Mononuclear cell (primary cell): ENCODE data around the gene STARD13. TPM values are rescaled to one million over a fixed set of nuclear protein-coding genes. Genes with fewer than 3 reads are reported as not detected.

ENCODE experiments used
- H3K27me3 ChIP-seq: 2 replicates; pipeline ENCODE4 v1.6.0; 2011; ENCODE audit warnings: low read length, control low read depth; ENCODE audit not compliant: insufficient read depth
- H3K4me1 ChIP-seq: 2 replicates; pipeline ENCODE4 v1.5.1; 2011; ENCODE audit warnings: mild to moderate bottlenecking, low read length, control low read depth; ENCODE audit not compliant: insufficient read depth
- H3K4me3 ChIP-seq: 2 replicates; pipeline ENCODE4 v1.5.1; 2011; ENCODE audit warnings: mild to moderate bottlenecking, low read length, moderate library complexity
- H3K9me3 ChIP-seq: 2 replicates; pipeline ENCODE4 v1.5.1; 2011; ENCODE audit warnings: low read depth, mild to moderate bottlenecking, control low read depth, low read length
- total RNA-seq: library from RNA; depleted of rRNA; stranded (reverse); fragments of >200 nt; gene quantifications from one replicate; pipeline ENCODE4 v1.2.3, GENCODE V29; 2012

STARD13 gene
- total RNA-seq, 1 donor = 0.84 TPM

- H3K4me3 ChIP-seq = no peak overlapping the region
- no peaks in the 10 kb centered on the region for H3K4me1 ChIP-seq
- no peaks in the 10 kb centered on the region for H3K9me3 ChIP-seq
- H3K27me3 ChIP-seq = no peaks in the 10 kb centered on the region
Measured at GRCh38 chr13:33199289-33199850, 86.2 kb downstream of the STARD13 start.

GRCh38 chr13:33197541-33197971 is 88.0 kb downstream of the STARD13 start:
- Histone ChIP-seq H3K4me1 (no peaks in the 10 kb centered on the region), H3K4me3 (no peak overlapping the region), H3K27me3 (no peaks in the 10 kb centered on the region), H3K9me3 (no peaks in the 10 kb centered on the region)

- H3K4me1 ChIP-seq = no peaks in the 10 kb centered on the region
- H3K27me3 ChIP-seq = no peaks in the 10 kb centered on the region
- H3K4me3 ChIP-seq = no peak overlapping the region
- no peaks in the 10 kb centered on the region for H3K9me3 ChIP-seq
Measured at GRCh38 chr13:33196767-33197166, 88.8 kb downstream of the STARD13 start.

- Histone ChIP-seq H3K27me3 (no peaks in the 10 kb centered on the region), H3K9me3 (no peaks in the 10 kb centered on the region), H3K4me3 (no peak overlapping the region), H3K4me1 (no peaks in the 10 kb centered on the region)
Measured at GRCh38 chr13:33195693-33196464, 89.7 kb downstream of the STARD13 start.

- no peak overlapping the region for H3K4me3 ChIP-seq
Measured at GRCh38 chr13:33194820-33195692, 90.5 kb downstream of the STARD13 start.

GRCh38 chr13:33193428-33193974 is 92.1 kb downstream of the STARD13 start:
- H3K4me3 ChIP-seq = no peak overlapping the region
- no peaks in the 10 kb centered on the region for H3K27me3 ChIP-seq
- H3K4me1 ChIP-seq = no peaks in the 10 kb centered on the region
- H3K9me3 ChIP-seq = no peaks in the 10 kb centered on the region

More at GRCh38 chr13:33194820-33195692, 90.5 kb downstream of the STARD13 start:
- H3K27me3 ChIP-seq = no peaks in the 10 kb centered on the region
- no peaks in the 10 kb centered on the region for H3K9me3 ChIP-seq
- no peaks in the 10 kb centered on the region for H3K4me1 ChIP-seq

GRCh38 chr13:33191425-33192210 is 93.9 kb downstream of the STARD13 start:
- Histone ChIP-seq H3K27me3 (no peaks in the 10 kb centered on the region), H3K9me3 (no peaks in the 10 kb centered on the region), H3K4me1 (no peaks in the 10 kb centered on the region), H3K4me3 (no peak overlapping the region)

GRCh38 chr13:33189470-33189869 is 96.1 kb downstream of the STARD13 start:
- no peaks in the 10 kb centered on the region for H3K4me1 ChIP-seq

GRCh38 chr13:33188093-33188882 is 97.3 kb downstream of the STARD13 start:
- H3K4me3 ChIP-seq = no peak overlapping the region
- no peaks in the 10 kb centered on the region for H3K4me1 ChIP-seq
- H3K27me3 ChIP-seq = no peaks in the 10 kb centered on the region
- no peaks in the 10 kb centered on the region for H3K9me3 ChIP-seq

More at GRCh38 chr13:33189470-33189869, 96.1 kb downstream of the STARD13 start:
- Histone ChIP-seq H3K9me3 (no peaks in the 10 kb centered on the region), H3K4me3 (no peak overlapping the region), H3K27me3 (no peaks in the 10 kb centered on the region)

- no peak overlapping the region for H3K4me3 ChIP-seq
- no peaks in the 10 kb centered on the region for H3K27me3 ChIP-seq
- no peaks in the 10 kb centered on the region for H3K4me1 ChIP-seq
- no peaks in the 10 kb centered on the region for H3K9me3 ChIP-seq
Measured at GRCh38 chr13:33186861-33187291, 98.7 kb downstream of the STARD13 start.

GRCh38 chr13:33185853-33186252 is 99.7 kb downstream of the STARD13 start:
- Histone ChIP-seq H3K9me3 (no peaks in the 10 kb centered on the region), H3K27me3 (no peaks in the 10 kb centered on the region), H3K4me3 (no peak overlapping the region), H3K4me1 (no peaks in the 10 kb centered on the region)

- Histone ChIP-seq H3K4me1 (no peaks in the 10 kb centered on the region), H3K27me3 (no peaks in the 10 kb centered on the region), H3K4me3 (no peak overlapping the region), H3K9me3 (no peaks in the 10 kb centered on the region)
Measured at GRCh38 chr13:33184530-33184929, 101.0 kb downstream of the STARD13 start.

- H3K4me3 ChIP-seq = no peak overlapping the region
- H3K27me3 ChIP-seq = no peaks in the 10 kb centered on the region
- no peaks in the 10 kb centered on the region for H3K4me1 ChIP-seq
- H3K9me3 ChIP-seq = no peaks in the 10 kb centered on the region
Measured at GRCh38 chr13:33184112-33184490, 101.5 kb downstream of the STARD13 start.
